PC-3 (cell line): ENCODE data around the gene MAGI1.

ENCODE experiments used
- EZH2 ChIP-seq: fragments of 300-600 bp; sonication (generic); IDR thresholded peaks from one replicate; pipeline ENCODE4 v1.6.1; 2017; ENCODE audit warnings: antibody characterized with exemption, mild to moderate bottlenecking, low read length; ENCODE audit not compliant: unreplicated experiment
- TF ChIP-seq, protein P1 (sequence below): fragments of 300-600 bp; sonication (generic); conservative IDR thresholded peaks from 2 replicates; pipeline ENCODE4 v1.5.1; 2017; ENCODE audit warnings: antibody characterized with exemption, low read depth, mild to moderate bottlenecking, low read length

DNA sequence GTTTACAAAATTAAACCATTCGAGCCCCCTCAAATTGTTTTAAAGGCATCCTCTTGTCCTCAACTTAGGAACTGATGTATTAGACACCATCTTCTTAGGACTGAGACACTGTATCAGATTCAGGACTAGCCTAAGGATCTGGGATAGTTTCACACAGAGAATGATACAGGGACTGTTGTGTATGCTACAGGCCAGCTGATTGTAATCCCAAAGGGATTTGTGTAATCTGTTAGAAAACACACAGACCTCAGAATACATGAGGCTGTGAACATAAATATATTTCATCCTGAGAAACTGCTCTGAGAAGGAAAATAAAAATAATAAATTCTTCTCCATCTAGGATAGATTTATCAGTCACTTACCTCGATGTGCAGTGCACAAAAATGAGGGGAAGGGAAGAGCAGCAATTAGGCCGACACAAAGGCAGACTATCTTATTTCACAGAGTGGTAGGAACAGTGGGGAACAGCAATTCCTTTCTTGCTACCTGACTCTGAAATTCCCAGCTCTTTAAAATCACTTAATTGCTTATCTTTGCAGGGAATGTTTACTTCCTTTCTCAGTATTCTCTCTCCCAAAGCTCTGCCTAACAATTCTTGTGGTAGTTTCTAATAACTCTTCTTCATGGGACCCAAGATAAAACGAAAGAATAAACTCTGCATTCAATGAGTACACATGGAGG lies 322.5 kb downstream of the MAGI1 start:
- TF ChIP-seq, protein P1, sequence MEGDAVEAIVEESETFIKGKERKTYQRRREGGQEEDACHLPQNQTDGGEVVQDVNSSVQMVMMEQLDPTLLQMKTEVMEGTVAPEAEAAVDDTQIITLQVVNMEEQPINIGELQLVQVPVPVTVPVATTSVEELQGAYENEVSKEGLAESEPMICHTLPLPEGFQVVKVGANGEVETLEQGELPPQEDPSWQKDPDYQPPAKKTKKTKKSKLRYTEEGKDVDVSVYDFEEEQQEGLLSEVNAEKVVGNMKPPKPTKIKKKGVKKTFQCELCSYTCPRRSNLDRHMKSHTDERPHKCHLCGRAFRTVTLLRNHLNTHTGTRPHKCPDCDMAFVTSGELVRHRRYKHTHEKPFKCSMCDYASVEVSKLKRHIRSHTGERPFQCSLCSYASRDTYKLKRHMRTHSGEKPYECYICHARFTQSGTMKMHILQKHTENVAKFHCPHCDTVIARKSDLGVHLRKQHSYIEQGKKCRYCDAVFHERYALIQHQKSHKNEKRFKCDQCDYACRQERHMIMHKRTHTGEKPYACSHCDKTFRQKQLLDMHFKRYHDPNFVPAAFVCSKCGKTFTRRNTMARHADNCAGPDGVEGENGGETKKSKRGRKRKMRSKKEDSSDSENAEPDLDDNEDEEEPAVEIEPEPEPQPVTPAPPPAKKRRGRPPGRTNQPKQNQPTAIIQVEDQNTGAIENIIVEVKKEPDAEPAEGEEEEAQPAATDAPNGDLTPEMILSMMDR, result no peak
- TF ChIP-seq EZH2, result no peak
